Endothelial cell (in vitro differentiated cells): ENCODE measurements around the gene PYY. TPM values are rescaled to one million over a fixed set of nuclear protein-coding genes. Genes with fewer than 3 reads are reported as not detected.

ENCODE experiments used
- DNase-seq: peaks from one replicate; pipeline ENCODE4 v3.0.0; 2021; ENCODE audit warnings: low spot score
- H3K27ac Mint-ChIP-seq: one replicate; pipeline ENCODE4 v1.8.0; 2021; ENCODE audit warnings: mixed read lengths, inconsistent platforms; ENCODE audit not compliant: unreplicated experiment
- H3K27me3 Mint-ChIP-seq: one replicate; pipeline ENCODE4 v1.8.0; 2021; ENCODE audit warnings: mild to moderate bottlenecking, moderate library complexity, mixed read lengths, inconsistent platforms; ENCODE audit not compliant: unreplicated experiment
- H3K36me3 Mint-ChIP-seq: one replicate; pipeline ENCODE4 v1.8.0; 2021; ENCODE audit warnings: mild to moderate bottlenecking, low read depth, mixed read lengths, inconsistent platforms; ENCODE audit not compliant: unreplicated experiment
- H3K4me1 Mint-ChIP-seq: one replicate; pipeline ENCODE4 v1.8.0; 2021; ENCODE audit warnings: mild to moderate bottlenecking, mixed read lengths, inconsistent platforms; ENCODE audit not compliant: unreplicated experiment
- H3K4me3 Mint-ChIP-seq: one replicate; pipeline ENCODE4 v1.8.0; 2021; ENCODE audit warnings: mild to moderate bottlenecking, mixed read lengths, inconsistent platforms; ENCODE audit not compliant: unreplicated experiment
- H3K9me3 Mint-ChIP-seq: one replicate; pipeline ENCODE4 v1.8.0; 2021; ENCODE audit warnings: mixed read lengths, inconsistent platforms; ENCODE audit not compliant: unreplicated experiment
- CTCF ChIP-seq: fragments of 200-600 bp; sonication (generic); IDR thresholded peaks from one replicate; pipeline ENCODE4 v1.5.0; 2021; ENCODE audit warnings: antibody characterized with exemption; ENCODE audit not compliant: unreplicated experiment
- total RNA-seq: library from RNA; stranded (reverse); fragmentation: NEBNext Ultra II Directional; extraction: Animal tissue kit (Norgen Biotek cat#: 25700); gene quantifications from one replicate; pipeline ENCODE4 v1.2.1, GENCODE V29; 2021; ENCODE audit not compliant: unreplicated experiment

The PYY gene
- total RNA-seq, 1 donor from 2014 or later, result not detected

GRCh38 chr17:43907998-43908721 lies 45.6 kb downstream of the PYY start:
- H3K27ac Mint-ChIP-seq, result peak overlapping the region; percentile 70

GRCh38 chr17:43907425-43907981 lies 46.2 kb downstream of the PYY start, which contains the start of gene MPP2:
MPP2 (minus strand) TSS chr17:43907536; CDS start chr17:43904460, 3,076 bp downstream.
- Mint-ChIP-seq H3K4me1 (peaks cover 3% of the 10 kb centered on the region), H3K27ac (peak within 1 kb of the TSS; percentile 70), H3K4me3 (peak within 1 kb of the TSS; percentile 77), H3K9me3 (no peaks in the 10 kb centered on the region), H3K27me3 (peaks cover 11% of the 10 kb centered on the region), H3K36me3 (no peaks in the 10 kb centered on the region)
- TF ChIP-seq CTCF, result no peak
- DNase-seq, result peak; percentile 85

More at GRCh38 chr17:43907998-43908721, 45.6 kb downstream of the PYY start:
- DNase-seq, result peak; percentile 53
- H3K27me3 Mint-ChIP-seq, result peaks cover 11% of the 10 kb centered on the region
- H3K4me1 Mint-ChIP-seq, result peaks cover 3% of the 10 kb centered on the region
- H3K4me3 Mint-ChIP-seq, result peak overlapping the region; percentile 77
- no peak for TF ChIP-seq CTCF
- no peaks in the 10 kb centered on the region for H3K36me3 Mint-ChIP-seq
- no peaks in the 10 kb centered on the region for H3K9me3 Mint-ChIP-seq

GRCh38 chr17:43906951-43907424 lies 46.8 kb downstream of the PYY start:
- DNase-seq, result no peak
- peaks cover 3% of the 10 kb centered on the region for H3K4me1 Mint-ChIP-seq
- H3K27me3 Mint-ChIP-seq, result peaks cover 11% of the 10 kb centered on the region
- no peak for TF ChIP-seq CTCF
- peak overlapping the region; percentile 77 for H3K4me3 Mint-ChIP-seq
- no peak overlapping the region for H3K27ac Mint-ChIP-seq
- no peaks in the 10 kb centered on the region for H3K36me3 Mint-ChIP-seq
- no peaks in the 10 kb centered on the region for H3K9me3 Mint-ChIP-seq

- DNase-seq, result peak; percentile 62
- TF ChIP-seq CTCF, result no peak
- Mint-ChIP-seq H3K9me3 (no peaks in the 10 kb centered on the region), H3K27ac (no peak overlapping the region), H3K4me3 (peak overlapping the region; percentile 77), H3K4me1 (peaks cover 6% of the 10 kb centered on the region), H3K36me3 (no peaks in the 10 kb centered on the region), H3K27me3 (peaks cover 11% of the 10 kb centered on the region)
These were observed 47.5 kb downstream of the PYY start for GRCh38 chr17:43905985-43906852.
